ENCODE data around the gene STRAP. TPM values are rescaled to one million over a fixed set of nuclear protein-coding genes. Genes with fewer than 3 reads are reported as not detected.

Gene STRAP
- total and polyA plus RNA-seq, 2 of the 13 experiments (the other 11 are each of a cell fraction or from before 2014, with no cell fraction given) = 66.9 to 118 TPM

DNA sequence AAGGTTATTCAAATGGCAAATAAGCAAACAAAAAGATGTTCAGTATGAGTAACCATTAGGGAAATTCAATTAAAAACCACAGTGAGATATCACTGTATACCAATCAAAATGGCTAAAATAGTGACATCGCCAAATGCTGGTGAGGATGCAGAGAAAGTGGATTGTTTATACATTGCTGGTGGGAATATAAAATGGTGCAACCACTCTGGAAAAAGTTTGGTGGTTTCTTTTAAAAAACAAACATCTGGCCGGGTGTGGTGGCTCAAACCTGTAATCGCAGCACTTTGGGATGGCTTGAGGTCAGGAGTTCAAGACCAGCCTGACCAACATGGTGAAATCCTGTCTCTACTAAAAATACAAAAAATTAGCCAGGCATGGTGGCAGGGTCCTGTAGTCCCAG, 14.0 kb upstream of the STRAP start:
- FAIRE-seq (no peak), ATAC-seq (no peak), DNase-seq (ENCODE audit: low spot score) (no peak)
- no peak overlapping the region for H3K4me2 ChIP-seq (ENCODE audit: low read depth, low read length)
- H3K4me3 ChIP-seq (replicated peaks in 1 of 3; ENCODE audit: insufficient read depth in 1 of 3, low read depth in 2 of 3, low read length in 3 of 3) = no peak overlapping the region
- no peak overlapping the region for H2AFZ ChIP-seq (ENCODE audit: low read length)
- no peak overlapping the region for H3K27ac ChIP-seq (ENCODE audit: extremely low read length, insufficient read depth, low read length)
- POLR2A ChIA-PET = interaction anchor here (1.2 kb wide), 1 partner anchor 14 kb away, joined by 4 read pairs; the partner anchor contains the start of gene STRAP
- in situ Hi-C loops (cut with HindIII; ENCODE audit: extremely low pct_ligation_motif_present, low pct_unique_long_range_greater_than_20kb) = no loop called here
- H4K20me1 ChIP-seq (ENCODE audit: insufficient read depth, low read length) = no peaks in the 10 kb centered on the region
- H3K36me3 ChIP-seq (replicated peaks in 1 of 2; ENCODE audit: control insufficient read depth in 1 of 2, insufficient read depth in 2 of 2, low read length in 2 of 2) = no peaks in the 10 kb centered on the region
- H3K27me3 ChIP-seq (ENCODE audit: control insufficient read depth in 1 of 2, insufficient read depth in 2 of 2, low read length in 2 of 2) = no peaks in the 10 kb centered on the region
- H3K9me3 ChIP-seq (ENCODE audit: low read length) = no peaks in the 10 kb centered on the region
- TF ChIP-seq ZNF10 (CRISPR knock-in tag; IDR thresholded peaks at IDR 0.05; ENCODE audit: borderline replicate concordance, low read depth) (no peak), NFYC (CRISPR knock-in tag; IDR thresholded peaks at IDR 0.05) (no peak), SP2 (CRISPR knock-in tag; IDR thresholded peaks at IDR 0.05) (no peak), ZNF264 (CRISPR knock-in tag; IDR thresholded peaks at IDR 0.05) (no peak), FOXK2 (IDR thresholded peaks at IDR 0.05) (no peak), TBL1XR1 (IDR thresholded peaks at IDR 0.05; ENCODE audit: borderline replicate concordance, low read length, partially characterized antibody) (no peak), ZNF44 (CRISPR knock-in tag; IDR thresholded peaks at IDR 0.05) (no peak), ZNF589 (CRISPR knock-in tag; conservative IDR thresholded peaks at IDR 0.05) (no peak)
- TF ChIP-seq, protein P1, sequence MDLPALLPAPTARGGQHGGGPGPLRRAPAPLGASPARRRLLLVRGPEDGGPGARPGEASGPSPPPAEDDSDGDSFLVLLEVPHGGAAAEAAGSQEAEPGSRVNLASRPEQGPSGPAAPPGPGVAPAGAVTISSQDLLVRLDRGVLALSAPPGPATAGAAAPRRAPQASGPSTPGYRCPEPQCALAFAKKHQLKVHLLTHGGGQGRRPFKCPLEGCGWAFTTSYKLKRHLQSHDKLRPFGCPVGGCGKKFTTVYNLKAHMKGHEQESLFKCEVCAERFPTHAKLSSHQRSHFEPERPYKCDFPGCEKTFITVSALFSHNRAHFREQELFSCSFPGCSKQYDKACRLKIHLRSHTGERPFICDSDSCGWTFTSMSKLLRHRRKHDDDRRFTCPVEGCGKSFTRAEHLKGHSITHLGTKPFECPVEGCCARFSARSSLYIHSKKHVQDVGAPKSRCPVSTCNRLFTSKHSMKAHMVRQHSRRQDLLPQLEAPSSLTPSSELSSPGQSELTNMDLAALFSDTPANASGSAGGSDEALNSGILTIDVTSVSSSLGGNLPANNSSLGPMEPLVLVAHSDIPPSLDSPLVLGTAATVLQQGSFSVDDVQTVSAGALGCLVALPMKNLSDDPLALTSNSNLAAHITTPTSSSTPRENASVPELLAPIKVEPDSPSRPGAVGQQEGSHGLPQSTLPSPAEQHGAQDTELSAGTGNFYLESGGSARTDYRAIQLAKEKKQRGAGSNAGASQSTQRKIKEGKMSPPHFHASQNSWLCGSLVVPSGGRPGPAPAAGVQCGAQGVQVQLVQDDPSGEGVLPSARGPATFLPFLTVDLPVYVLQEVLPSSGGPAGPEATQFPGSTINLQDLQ (CRISPR knock-in tag; IDR thresholded peaks at IDR 0.05) = no peak
- TF ChIP-seq, protein P2, sequence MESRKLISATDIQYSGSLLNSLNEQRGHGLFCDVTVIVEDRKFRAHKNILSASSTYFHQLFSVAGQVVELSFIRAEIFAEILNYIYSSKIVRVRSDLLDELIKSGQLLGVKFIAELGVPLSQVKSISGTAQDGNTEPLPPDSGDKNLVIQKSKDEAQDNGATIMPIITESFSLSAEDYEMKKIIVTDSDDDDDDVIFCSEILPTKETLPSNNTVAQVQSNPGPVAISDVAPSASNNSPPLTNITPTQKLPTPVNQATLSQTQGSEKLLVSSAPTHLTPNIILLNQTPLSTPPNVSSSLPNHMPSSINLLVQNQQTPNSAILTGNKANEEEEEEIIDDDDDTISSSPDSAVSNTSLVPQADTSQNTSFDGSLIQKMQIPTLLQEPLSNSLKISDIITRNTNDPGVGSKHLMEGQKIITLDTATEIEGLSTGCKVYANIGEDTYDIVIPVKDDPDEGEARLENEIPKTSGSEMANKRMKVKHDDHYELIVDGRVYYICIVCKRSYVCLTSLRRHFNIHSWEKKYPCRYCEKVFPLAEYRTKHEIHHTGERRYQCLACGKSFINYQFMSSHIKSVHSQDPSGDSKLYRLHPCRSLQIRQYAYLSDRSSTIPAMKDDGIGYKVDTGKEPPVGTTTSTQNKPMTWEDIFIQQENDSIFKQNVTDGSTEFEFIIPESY (CRISPR knock-in tag; IDR thresholded peaks at IDR 0.05) = no peak
- CTCF ChIA-PET (ENCODE audit: low intra/inter-chr PET ratio, low total read pairs) = no interaction called here
- intact Hi-C loops (cut with micrococcal nuclease; ENCODE audit: unreplicated experiment) = no loop called here
- BruUV-seq (replicated peaks) = no TSS peak
- WGBS (ENCODE audit: low lambda C conversion rate) = 27% methylated on average over 3 of the region's 3 CpGs
- peaks cover 10% of the 10 kb centered on the region for H3K4me1 ChIP-seq (ENCODE audit: insufficient read depth, low read length)
- H3K79me2 ChIP-seq (ENCODE audit: insufficient read depth, low read length) = no peaks in the 10 kb centered on the region
- no peak overlapping the region for H3K9ac ChIP-seq (ENCODE audit: insufficient read depth, low read depth, low read length)

All from HepG2 (cell line).